Parathyroid adenoma (tissue), 2 donors: ENCODE data around the gene MED13L.

Experiments
- H2AFZ ChIP-seq: fragments of 300-600 bp; sonication (generic); one replicate; pipeline ENCODE4 v1.7.0; 2017; ENCODE audit warnings: antibody characterized with exemption, mild to moderate bottlenecking
- H3K27ac ChIP-seq: fragments of 300-600 bp; sonication (generic); one replicate; pipeline ENCODE4 v1.7.0; 2017
- H3K27me3 ChIP-seq: fragments of 300-600 bp; sonication (generic); one replicate; pipeline ENCODE4 v1.7.0; 2017; ENCODE audit warnings: low read length; ENCODE audit not compliant: control insufficient read depth, insufficient read depth
- H3K36me3 ChIP-seq: fragments of 300-600 bp; sonication (generic); one replicate; pipeline ENCODE4 v1.7.0; 2017; ENCODE audit warnings: low read length; ENCODE audit not compliant: control insufficient read depth, insufficient read depth
- H3K4me1 ChIP-seq: fragments of 300-600 bp; sonication (generic); one replicate; pipeline ENCODE4 v1.7.0; 2017; ENCODE audit warnings: control low read depth
- H3K4me2 ChIP-seq: fragments of 300-600 bp; sonication (generic); one replicate; pipeline ENCODE4 v1.7.0; 2017; ENCODE audit warnings: low read length
- H3K4me3 ChIP-seq: fragments of 300-600 bp; sonication (generic); one replicate; pipeline ENCODE4 v1.7.0; 2017; ENCODE audit warnings: low read depth, low read length
- H3K79me2 ChIP-seq: fragments of 300-600 bp; sonication (generic); one replicate; pipeline ENCODE4 v1.7.0; 2017; ENCODE audit warnings: control low read depth
- H3K9ac ChIP-seq: fragments of 300-600 bp; sonication (generic); one replicate; pipeline ENCODE4 v1.7.0; 2017; ENCODE audit warnings: mild to moderate bottlenecking
- H3K9me3 ChIP-seq: fragments of 300-600 bp; sonication (generic); one replicate; pipeline ENCODE4 v1.7.0; 2017; ENCODE audit warnings: low read length; ENCODE audit not compliant: control insufficient read depth
- CTCF ChIP-seq: fragments of 300-600 bp; sonication (generic); IDR thresholded peaks from one replicate; pipeline ENCODE4 v1.7.0; 2017; ENCODE audit warnings: antibody characterized with exemption, mild to moderate bottlenecking
- donor health status: primary hyperparathyroidism.

MED13L gene

GRCh38 chr12:116189692-116190091 is 87.8 kb downstream of the MED13L start:
- no peak for TF ChIP-seq CTCF
- H3K9ac ChIP-seq: no peak overlapping the region
- H3K27ac ChIP-seq: no peak overlapping the region
- no peaks in the 10 kb centered on the region for H3K27me3 ChIP-seq
- H3K36me3 ChIP-seq: no peaks in the 10 kb centered on the region
- H3K79me2 ChIP-seq: peaks cover 47% of the 10 kb centered on the region
- no peak overlapping the region for H3K4me3 ChIP-seq
- H3K4me1 ChIP-seq: peaks cover 9% of the 10 kb centered on the region
- no peak overlapping the region for H2AFZ ChIP-seq
- H3K9me3 ChIP-seq: no peaks in the 10 kb centered on the region
- H3K4me2 ChIP-seq: no peak overlapping the region

- Histone ChIP-seq H3K27ac (no peak overlapping the region), H3K27me3 (no peaks in the 10 kb centered on the region), H3K4me2 (no peak overlapping the region), H3K9me3 (no peaks in the 10 kb centered on the region), H3K4me3 (no peak overlapping the region), H2AFZ (no peak overlapping the region), H3K9ac (no peak overlapping the region), H3K36me3 (no peaks in the 10 kb centered on the region), H3K4me1 (peaks cover 9% of the 10 kb centered on the region), H3K79me2 (peaks cover 43% of the 10 kb centered on the region)
- TF ChIP-seq CTCF: no peak
Observed at GRCh38 chr12:116188581-116188980, 88.9 kb downstream of the MED13L start.

- H3K9me3 ChIP-seq: no peaks in the 10 kb centered on the region
- H3K4me3 ChIP-seq: no peak overlapping the region
- H2AFZ ChIP-seq: no peak overlapping the region
- no peaks in the 10 kb centered on the region for H3K36me3 ChIP-seq
- TF ChIP-seq CTCF: no peak
- H3K27me3 ChIP-seq: no peaks in the 10 kb centered on the region
- H3K4me2 ChIP-seq: no peak overlapping the region
- H3K9ac ChIP-seq: no peak overlapping the region
- no peak overlapping the region for H3K27ac ChIP-seq
- H3K79me2 ChIP-seq: peaks cover 45% of the 10 kb centered on the region
- H3K4me1 ChIP-seq: peaks cover 9% of the 10 kb centered on the region
Observed at GRCh38 chr12:116187151-116187511, 90.4 kb downstream of the MED13L start.

GRCh38 chr12:116186482-116187150 is 90.9 kb downstream of the MED13L start:
- no peak overlapping the region for H3K9ac ChIP-seq
- H3K4me1 ChIP-seq: peaks cover 9% of the 10 kb centered on the region
- H3K4me2 ChIP-seq: no peak overlapping the region
- no peaks in the 10 kb centered on the region for H3K27me3 ChIP-seq
- no peaks in the 10 kb centered on the region for H3K36me3 ChIP-seq
- peaks cover 50% of the 10 kb centered on the region for H3K79me2 ChIP-seq
- H3K9me3 ChIP-seq: no peaks in the 10 kb centered on the region
- TF ChIP-seq CTCF: no peak
- H2AFZ ChIP-seq: no peak overlapping the region
- no peak overlapping the region for H3K4me3 ChIP-seq
- H3K27ac ChIP-seq: no peak overlapping the region

- H3K9ac ChIP-seq: no peak overlapping the region
- no peak for TF ChIP-seq CTCF
- no peaks in the 10 kb centered on the region for H3K27me3 ChIP-seq
- no peaks in the 10 kb centered on the region for H3K9me3 ChIP-seq
- H3K36me3 ChIP-seq: no peaks in the 10 kb centered on the region
- H2AFZ ChIP-seq: no peak overlapping the region
- no peak overlapping the region for H3K4me3 ChIP-seq
- no peak overlapping the region for H3K27ac ChIP-seq
- no peak overlapping the region for H3K4me2 ChIP-seq
- H3K79me2 ChIP-seq: peaks cover 50% of the 10 kb centered on the region
- peaks cover 6% of the 10 kb centered on the region for H3K4me1 ChIP-seq
Observed at GRCh38 chr12:116184763-116185162, 92.7 kb downstream of the MED13L start.
